ENCODE results near the gene DYNC2I2.

Gene DYNC2I2

GRCh38 chr9:128635266-128636023 lies 21.2 kb downstream of the DYNC2I2 start:
- DNase-seq = no peak

DNA sequence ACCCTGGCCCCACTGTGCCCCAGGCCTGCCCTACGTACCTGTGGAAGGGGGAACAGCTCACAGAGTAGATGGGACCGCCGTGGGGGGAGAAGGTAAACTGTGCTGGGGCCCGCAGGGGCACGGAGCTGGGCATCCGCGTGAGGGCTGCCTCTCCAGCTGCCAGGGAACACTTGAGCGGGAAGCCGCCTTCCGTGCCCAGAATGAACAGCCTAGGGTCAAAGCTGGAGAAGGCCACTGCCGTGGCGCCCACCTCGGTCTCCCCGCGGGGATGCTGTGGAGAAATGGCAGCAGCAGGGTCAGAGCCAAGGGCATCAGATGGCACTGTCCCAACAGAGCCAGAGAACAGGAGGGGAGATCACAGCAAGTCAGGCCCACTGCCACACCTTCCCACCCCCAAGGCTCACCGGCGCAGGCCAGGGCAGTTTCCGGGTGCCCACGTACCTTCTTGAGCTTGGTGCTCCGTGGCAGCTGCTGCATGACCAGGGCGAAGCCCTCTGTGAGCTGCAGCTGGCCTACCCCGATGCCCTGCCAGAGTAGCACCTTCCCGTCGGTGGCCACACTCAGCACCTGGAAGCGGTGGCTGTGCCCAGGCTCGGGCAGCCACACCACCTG lies 21.9 kb downstream of the DYNC2I2 start:
- no peak for DNase-seq

GRCh38 chr9:128634111-128634510 lies 22.5 kb downstream of the DYNC2I2 start:
- DNase-seq = no peak

DNA sequence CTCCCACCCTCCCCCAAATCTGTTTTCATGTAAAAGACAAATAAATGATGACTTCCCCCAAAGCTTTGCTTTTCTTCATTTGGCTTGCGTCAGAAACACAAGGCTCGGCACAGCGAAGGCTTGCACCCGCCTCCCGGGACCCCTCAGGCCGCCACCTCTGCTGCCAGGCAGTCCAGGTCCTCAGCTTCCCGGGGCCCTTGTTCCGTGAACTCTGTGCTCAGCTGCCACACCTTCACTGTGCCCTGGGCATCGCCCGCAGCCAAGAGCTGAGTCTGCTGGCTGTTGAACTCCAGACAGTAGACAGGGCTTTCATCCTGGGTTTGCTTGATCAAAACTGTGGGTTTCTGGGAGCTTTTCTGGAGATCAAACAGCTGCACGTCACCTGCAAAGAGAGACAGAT lies 23.0 kb downstream of the DYNC2I2 start:
- no peak for DNase-seq

GRCh38 chr9:128633057-128633456 lies 23.6 kb downstream of the DYNC2I2 start:
- DNase-seq = no peak

GRCh38 chr9:128632486-128632885 lies 24.2 kb downstream of the DYNC2I2 start:
- no peak for DNase-seq

DNA sequence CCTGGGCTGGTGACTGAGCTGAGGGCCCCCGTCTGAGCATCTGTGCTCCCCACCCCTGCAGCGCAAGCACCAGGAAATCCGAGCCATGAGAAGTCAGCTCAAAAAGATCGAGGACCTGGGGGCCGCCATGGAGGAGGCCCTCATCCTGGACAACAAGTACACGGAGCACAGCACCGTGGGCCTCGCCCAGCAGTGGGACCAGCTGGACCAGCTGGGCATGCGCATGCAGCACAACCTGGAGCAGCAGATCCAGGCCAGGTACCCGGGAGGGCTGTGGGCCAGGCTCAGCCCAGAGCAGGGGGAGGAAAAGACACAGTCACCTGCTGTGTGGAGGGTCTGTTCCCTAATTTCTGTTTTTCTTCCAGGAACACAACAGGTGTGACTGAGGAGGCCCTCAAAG lies 24.6 kb downstream of the DYNC2I2 start:
- DNase-seq = no peak

GRCh38 chr9:128631636-128632035 lies 25.0 kb downstream of the DYNC2I2 start:
- DNase-seq = no peak

- no peak for DNase-seq
Measured at GRCh38 chr9:128629852-128630545, 26.6 kb downstream of the DYNC2I2 start.

DNA sequence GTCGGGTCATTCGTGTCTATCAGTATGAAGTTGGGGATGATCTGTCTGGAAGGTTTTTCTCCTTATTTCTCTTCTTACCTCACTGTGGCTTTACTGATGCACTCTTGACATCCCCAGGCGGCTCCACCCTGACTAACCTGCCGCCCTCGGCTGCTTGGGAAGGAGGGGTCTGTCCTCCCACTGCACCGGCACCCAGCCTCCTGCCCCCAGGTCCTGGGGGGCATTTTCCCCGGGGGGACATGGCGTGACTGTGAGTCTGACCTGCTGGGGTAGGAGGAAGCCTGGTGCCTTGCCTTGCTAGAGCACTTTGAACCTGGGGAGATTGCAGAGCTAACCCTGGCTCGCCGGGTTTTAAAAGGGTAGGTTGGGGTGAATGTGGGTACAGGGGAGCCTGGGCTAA lies 27.5 kb downstream of the DYNC2I2 start:
- DNase-seq = no peak

DNA sequence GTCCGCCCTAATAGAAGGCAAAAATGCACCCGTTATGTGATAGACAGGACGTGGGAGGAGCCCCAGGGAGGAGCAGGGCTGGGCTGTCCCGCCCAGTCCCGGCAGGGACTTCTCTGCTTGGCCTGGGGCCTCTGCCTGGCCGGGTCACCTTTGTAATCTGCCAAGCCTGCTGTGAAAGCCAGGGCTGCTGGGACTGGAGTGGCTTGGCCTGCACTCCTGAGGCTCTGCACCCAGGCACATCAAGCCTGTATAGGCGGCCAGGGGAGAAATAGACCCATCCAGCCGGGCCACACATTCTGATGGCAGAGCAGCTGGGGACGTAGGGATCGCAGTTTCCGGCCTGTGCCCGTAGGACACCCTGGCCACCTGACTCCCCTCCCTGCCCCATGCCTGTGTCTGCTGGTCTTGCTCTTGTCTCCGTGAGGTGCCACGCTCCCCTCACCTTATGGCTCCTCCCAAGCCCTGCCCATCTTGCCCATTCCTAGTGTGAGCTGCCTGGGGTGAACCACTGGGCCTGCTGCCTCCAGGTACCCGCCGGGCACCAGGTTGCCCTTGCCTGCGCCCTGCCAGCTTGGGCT lies 28.1 kb downstream of the DYNC2I2 start:
- no peak for DNase-seq

DNA sequence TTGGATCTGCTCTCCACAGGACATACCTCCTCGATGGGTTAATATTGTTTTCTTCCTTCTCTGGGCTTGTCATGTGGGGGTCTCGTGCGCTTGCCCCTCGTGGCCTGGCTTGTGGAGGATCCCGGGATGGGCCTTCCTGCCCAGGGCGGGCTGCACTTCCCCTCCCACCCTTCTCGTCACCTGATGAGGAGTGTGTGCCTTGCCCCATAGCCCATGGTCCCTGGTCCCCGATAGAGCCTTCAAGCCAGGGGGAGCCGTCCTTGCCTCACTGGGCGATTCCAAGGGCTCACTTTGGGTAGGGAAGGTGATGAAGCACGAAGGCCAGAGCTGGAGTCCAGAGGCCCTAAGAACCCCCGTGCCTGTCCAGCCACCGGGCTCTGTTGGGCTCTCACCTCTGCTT lies 28.7 kb downstream of the DYNC2I2 start:
- DNase-seq = no peak

- DNase-seq = no peak
Measured at GRCh38 chr9:128627127-128627715, 29.4 kb downstream of the DYNC2I2 start.

GRCh38 chr9:128626181-128626580 lies 30.5 kb downstream of the DYNC2I2 start:
- DNase-seq = no peak

- DNase-seq = no peak
Measured at GRCh38 chr9:128625391-128626146, 31.1 kb downstream of the DYNC2I2 start.

DNA sequence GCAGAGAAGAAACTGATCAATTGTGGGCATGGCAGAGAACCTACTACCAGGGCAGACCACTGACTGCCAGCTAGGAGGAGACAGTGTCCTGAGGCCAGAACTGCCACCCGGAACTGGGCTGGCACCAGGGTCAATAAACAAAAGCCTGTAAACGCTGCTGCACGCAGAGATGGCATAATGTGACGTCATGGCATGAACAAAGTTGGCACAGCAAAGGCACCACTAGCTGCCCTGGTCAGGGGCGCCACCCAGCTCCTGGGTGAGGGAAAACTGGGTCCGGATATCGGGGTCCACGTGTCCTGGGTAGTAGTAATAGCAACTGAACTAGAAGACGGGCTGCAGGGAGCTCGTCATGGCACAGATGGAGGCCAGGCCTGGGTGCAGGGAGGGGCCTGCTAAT lies 32.1 kb downstream of the DYNC2I2 start:
- DNase-seq = no peak

DNA sequence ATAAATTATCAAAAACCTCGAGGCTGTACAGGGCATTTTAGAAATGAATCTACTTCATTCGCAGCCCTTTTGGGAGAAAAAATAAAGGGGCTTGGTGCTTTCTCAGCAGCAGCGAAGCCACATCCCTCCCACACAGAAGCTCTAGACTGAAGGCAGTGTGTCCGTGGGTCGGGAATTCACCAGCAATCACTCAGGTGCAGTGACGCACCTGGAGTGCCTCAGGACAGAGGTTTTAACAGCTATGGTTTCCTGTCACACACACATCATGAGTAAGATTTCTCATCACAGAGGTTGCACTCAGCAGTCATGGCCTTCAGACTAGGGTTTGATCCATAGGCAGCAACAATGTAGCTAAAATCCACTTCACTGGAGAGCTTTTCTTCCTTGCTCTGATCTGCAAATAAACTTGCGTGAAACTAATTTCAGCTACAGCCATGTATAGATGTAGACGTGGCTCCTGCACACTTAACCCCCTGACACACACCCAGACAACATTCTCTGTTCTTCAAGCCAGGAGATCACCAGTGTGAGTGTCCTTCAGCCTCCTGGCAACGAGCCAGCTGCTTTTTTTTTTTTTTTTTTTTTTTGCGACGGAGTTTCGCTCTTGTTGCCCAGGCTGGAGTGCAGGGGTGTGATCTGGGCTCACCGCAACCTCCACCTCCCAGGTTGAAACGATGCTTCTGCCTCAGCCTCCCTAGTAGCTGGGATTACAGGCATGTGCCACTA lies 34.8 kb downstream of the DYNC2I2 start:
- DNase-seq = no peak

DNA sequence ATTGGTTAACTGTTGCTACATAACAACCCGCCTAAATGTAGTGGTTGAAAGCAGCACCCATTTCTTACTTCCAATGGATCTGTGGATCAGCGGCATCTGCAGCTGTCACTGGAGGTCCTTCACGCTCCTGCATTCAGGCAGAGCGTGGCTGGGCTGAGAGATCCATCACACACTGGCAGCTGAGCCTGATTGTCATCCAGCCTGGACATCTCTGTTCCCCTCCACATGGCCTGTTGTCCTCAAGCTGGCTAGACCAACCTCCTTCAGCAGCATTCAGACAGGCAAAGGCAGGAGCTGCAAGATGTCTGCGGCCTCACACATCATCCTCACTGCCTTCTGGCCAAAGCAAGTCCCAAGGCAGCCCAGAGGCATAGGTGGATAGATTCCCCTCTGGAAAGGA lies 36.9 kb downstream of the DYNC2I2 start:
- DNase-seq = no peak

DNA sequence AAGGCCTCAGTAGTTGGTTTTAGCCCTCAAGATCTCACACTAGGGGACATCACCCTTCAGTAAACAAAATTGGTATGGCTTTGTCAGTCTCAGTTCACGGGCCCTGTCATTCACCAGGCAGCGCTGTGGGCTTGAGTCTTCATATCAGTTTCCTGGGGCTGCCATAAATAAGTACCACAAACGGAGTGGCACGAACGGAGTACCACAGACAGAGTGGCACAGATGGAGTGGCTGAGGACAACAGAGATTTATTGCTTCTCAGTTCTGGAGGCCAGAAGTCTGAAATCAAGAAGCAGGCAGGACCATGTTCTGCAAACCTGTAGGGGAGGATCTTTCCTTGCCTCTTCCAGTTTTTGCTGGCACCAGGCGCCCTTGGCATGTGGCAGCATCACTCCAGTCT lies 37.5 kb downstream of the DYNC2I2 start:
- no peak for DNase-seq

- no peak for DNase-seq
Measured at GRCh38 chr9:128617943-128618342, 38.7 kb downstream of the DYNC2I2 start.

DNA sequence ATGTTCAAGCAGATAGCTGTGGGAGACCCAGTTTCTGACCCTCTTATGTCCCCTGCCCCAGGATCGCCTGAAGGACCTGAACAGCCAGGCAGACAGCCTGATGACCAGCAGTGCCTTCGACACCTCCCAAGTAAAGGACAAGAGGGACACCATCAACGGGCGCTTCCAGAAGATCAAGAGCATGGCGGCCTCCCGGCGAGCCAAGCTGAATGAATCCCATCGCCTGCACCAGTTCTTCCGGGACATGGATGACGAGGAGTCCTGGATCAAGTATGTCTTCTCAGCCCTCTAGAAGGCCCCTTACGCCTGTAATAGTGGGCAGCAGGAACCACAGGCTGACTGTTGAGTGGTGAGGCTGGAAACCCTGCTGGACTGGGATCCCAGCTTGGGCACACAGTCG lies 41.1 kb downstream of the DYNC2I2 start:
- no peak for DNase-seq

DNA sequence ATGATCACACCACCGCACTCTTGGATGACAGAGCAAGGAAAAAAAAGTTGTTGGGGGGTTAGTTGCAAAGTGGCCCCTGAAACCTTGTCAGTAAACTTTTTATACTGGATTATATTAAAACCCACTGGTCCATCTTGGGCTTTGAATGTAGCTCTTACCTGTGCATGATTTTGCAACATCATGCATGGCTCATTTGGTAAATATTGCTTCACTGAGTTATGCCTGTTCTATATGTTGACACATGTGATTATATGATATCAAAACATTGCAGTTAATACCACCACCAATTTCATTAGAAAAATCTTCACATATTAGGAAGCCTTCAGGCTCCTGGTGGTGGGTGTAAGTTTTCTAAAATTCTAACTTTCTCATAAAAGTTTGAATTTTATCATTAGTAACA lies 41.9 kb downstream of the DYNC2I2 start:
- DNase-seq = no peak
